SK-N-SH (cell line): Measurements from ENCODE around the gene CADM3. TPM values are rescaled to one million over a fixed set of nuclear protein-coding genes. Genes with fewer than 3 reads are reported as not detected.

Experiments
- CTCF ChIA-PET: fragments of 300-600, 350-600 bp; formaldehyde crosslinking; extraction: SDS; loops from one replicate; lab custom pipeline; 2021; lab: Yijun Ruan, JAX
- POLR2A ChIA-PET: fragments of 350-600 bp; sonication (Branson Sonifier 250); formaldehyde crosslinking; extraction: SDS; loops from one replicate; lab custom pipeline; 2020; ENCODE audit warnings: antibody characterized with exemption, inconsistent platforms; lab: Yijun Ruan, JAX
- DNase-seq: peaks from one replicate; pipeline ENCODE4 v3.0.0; 2012
- H2AFZ ChIP-seq: fragments of 200-600 bp; sonication (generic); 2 replicates; pipeline ENCODE4 v1.8.1; 2016; ENCODE audit warnings: antibody characterized with exemption, mild to moderate bottlenecking, low read depth
- H3F3A ChIP-seq: fragments of 200-600 bp; sonication (generic); replicated peaks from 2 replicates; pipeline ENCODE3; 2016; ENCODE audit warnings: antibody characterized with exemption, mild to moderate bottlenecking; ENCODE audit not compliant: insufficient read depth
- H3K27ac ChIP-seq, 2 experiments: fragments of 200-500 bp in 1 of 2; fragments of 200-600 bp in 1 of 2; sonication (Bioruptor generic) in 1 of 2; sonication (generic), shearing (Covaris generic) in 1 of 2; 2 replicates each; pipeline versions ENCODE4 v1.5.1 to v1.6.1; 2014 to 2016; ENCODE audit warnings: low read depth in 2 of 2, inconsistent platforms in 1 of 2, low read length in 1 of 2, mild to moderate bottlenecking in 1 of 2, mixed read lengths in 1 of 2
- H3K27me3 ChIP-seq: fragments of 200-600 bp; sonication (generic), shearing (Covaris generic); 2 replicates; pipeline ENCODE4 v1.6.1; 2016; ENCODE audit warnings: mixed run types; ENCODE audit not compliant: insufficient read depth
- H3K36me3 ChIP-seq, 2 experiments: fragments of 200-500 bp in 1 of 2; fragments of 200-600 bp in 1 of 2; sonication (Bioruptor generic) in 1 of 2; sonication (generic) in 1 of 2; replicated peaks in 1 of 2; 2 replicates each; pipeline versions ENCODE3 to v1.5.1; 2014 to 2016; ENCODE audit warnings: low read length in 1 of 2, mild to moderate bottlenecking in 1 of 2; ENCODE audit not compliant: insufficient read depth in 2 of 2, control insufficient read depth in 1 of 2
- H3K4me1 ChIP-seq, 2 experiments: fragments of 200-500 bp in 1 of 2; fragments of 200-600 bp in 1 of 2; sonication (Bioruptor generic) in 1 of 2; sonication (generic), shearing (Covaris generic) in 1 of 2; 2 replicates each; pipeline versions ENCODE4 v1.5.1 to v1.6.1; 2014 to 2016; ENCODE audit warnings: low read depth in 1 of 2, low read length in 1 of 2, mixed run types in 1 of 2; ENCODE audit not compliant: insufficient read depth in 2 of 2, control insufficient read depth in 1 of 2
- H3K4me2 ChIP-seq: fragments of 200-600 bp; sonication (generic), shearing (Covaris generic); 2 replicates; pipeline ENCODE4 v1.6.1; 2017; ENCODE audit warnings: mixed run types
- H3K4me3 ChIP-seq, 2 experiments: fragments of 200-500 bp in 1 of 2; fragments of 200-600 bp in 1 of 2; sonication (Bioruptor generic) in 1 of 2; sonication (generic), shearing (Covaris generic) in 1 of 2; 2 replicates each; pipeline versions ENCODE4 v1.5.1 to v1.8.1; 2014 to 2016; ENCODE audit warnings: low read depth in 2 of 2, inconsistent platforms in 1 of 2, low read length in 1 of 2, mild to moderate bottlenecking in 1 of 2, mixed read lengths in 1 of 2, moderate library complexity in 1 of 2
- H3K79me2 ChIP-seq: fragments of 200-600 bp; sonication (generic); 2 replicates; pipeline ENCODE4 v1.8.1; 2017; ENCODE audit warnings: mild to moderate bottlenecking; ENCODE audit not compliant: insufficient read depth
- H3K9ac ChIP-seq: fragments of 200-600 bp; sonication (generic); 2 replicates; pipeline ENCODE4 v1.6.1; 2017; ENCODE audit warnings: mixed run types
- H3K9me2 ChIP-seq: fragments of 200-600 bp; sonication (generic); 2 replicates; pipeline ENCODE4 v1.6.1; 2017; ENCODE audit warnings: mixed run types
- H3K9me3 ChIP-seq: fragments of 200-600 bp; sonication (generic); 2 replicates; pipeline ENCODE4 v1.6.1; 2017; ENCODE audit warnings: mixed run types, mild to moderate bottlenecking, moderate library complexity
- H4K20me1 ChIP-seq: fragments of 200-600 bp; sonication (generic); 2 replicates; pipeline ENCODE4 v1.6.1; 2017; ENCODE audit warnings: mild to moderate bottlenecking, mixed run types; ENCODE audit not compliant: insufficient read depth
- ELF1 ChIP-seq: IDR thresholded peaks from 2 replicates; pipeline ENCODE4 v1.4.0; 2012
- FOSL2 ChIP-seq: IDR thresholded peaks from 2 replicates; pipeline ENCODE4 v1.4.0; 2012; ENCODE audit warnings: low read depth, mild to moderate bottlenecking, moderate library complexity, borderline replicate concordance
- FOXJ3 ChIP-seq: sonication (generic); formaldehyde crosslinking; IDR thresholded peaks from 2 replicates; pipeline ENCODE4 v1.5.1; 2020; ENCODE audit warnings: mild to moderate bottlenecking, missing genetic modification reagents
- GATA2 ChIP-seq: sonication (generic); formaldehyde crosslinking; IDR thresholded peaks from 2 replicates; pipeline ENCODE4 v1.5.0; 2020; ENCODE audit warnings: mild to moderate bottlenecking, missing genetic modification reagents
- JUND ChIP-seq: IDR thresholded peaks from 2 replicates; pipeline ENCODE4 v1.4.0; 2012
- MEF2A ChIP-seq: IDR thresholded peaks from 2 replicates; pipeline ENCODE4 v1.4.0; 2012; ENCODE audit warnings: low read depth, borderline replicate concordance
- MXI1 ChIP-seq: IDR thresholded peaks from 2 replicates; pipeline ENCODE4 v1.6.1; 2012; ENCODE audit warnings: mild to moderate bottlenecking, low read depth, low read length, improper control_type of control experiment
- NFIC ChIP-seq: IDR thresholded peaks from 2 replicates; pipeline ENCODE4 v1.4.0; 2012; ENCODE audit warnings: borderline replicate concordance
- POLR2AphosphoS5 ChIP-seq: IDR thresholded peaks from 2 replicates; pipeline ENCODE4 v1.6.1; 2012; ENCODE audit warnings: low read depth, low read length
- RFX5 ChIP-seq: IDR thresholded peaks from 2 replicates; pipeline ENCODE4 v1.6.1; 2012; ENCODE audit warnings: mild to moderate bottlenecking, improper control_type of control experiment, low read length
- SMC3 ChIP-seq: IDR thresholded peaks from 2 replicates; pipeline ENCODE4 v1.6.1; 2012; ENCODE audit warnings: low read depth, low read length, improper control_type of control experiment
- TAF1 ChIP-seq: IDR thresholded peaks from 2 replicates; pipeline ENCODE4 v1.6.1; 2012; ENCODE audit warnings: low read depth, mild to moderate bottlenecking, low read length, moderate library complexity, borderline replicate concordance
- TEAD4 ChIP-seq: IDR thresholded peaks from 2 replicates; pipeline ENCODE4 v1.4.0; 2012; ENCODE audit warnings: mild to moderate bottlenecking, borderline replicate concordance; ENCODE audit not compliant: insufficient read depth
- USF1 ChIP-seq: IDR thresholded peaks from 2 replicates; pipeline ENCODE4 v1.4.0; 2012; ENCODE audit warnings: low read depth, borderline replicate concordance
- YY1 ChIP-seq: IDR thresholded peaks from 2 replicates; pipeline ENCODE4 v1.4.0; 2012; ENCODE audit warnings: low read depth, mild to moderate bottlenecking
- ZBTB33 ChIP-seq: IDR thresholded peaks from 2 replicates; pipeline ENCODE4 v1.4.0; 2012; ENCODE audit warnings: low read depth, borderline replicate concordance
- WGBS: methylation state at CpG from one replicate; pipeline ENCODE4 v1.1.6; 2017; ENCODE audit warnings: low lambda C conversion rate; 5-methylcytosine and 5-hydroxymethylcytosine counted together
- polyA plus RNA-seq, 3 experiments: library from polyadenylated mRNA; depleted of rRNA; stranded (reverse); fragments of >200 nt; gene quantifications; 2 replicates each; pipeline ENCODE4 v1.2.3, GENCODE V29; 2012
- TF ChIP-seq, protein P1 (sequence below): IDR thresholded peaks from 2 replicates; pipeline ENCODE4 v1.4.0; 2012; ENCODE audit warnings: low read depth
- TF ChIP-seq, protein P2 (sequence below): fragments of 150-350 bp; IDR thresholded peaks from 2 replicates; pipeline ENCODE4 v1.6.1; 2016; ENCODE audit warnings: mild to moderate bottlenecking, low read depth, low read length
- TF ChIP-seq, protein P3 (sequence below): IDR thresholded peaks from 2 replicates; pipeline ENCODE4; 2012

Gene CADM3
- polyA plus RNA-seq, 1 of the 3 experiments (the other 2 are of a cell fraction): 0.94 TPM

DNA sequence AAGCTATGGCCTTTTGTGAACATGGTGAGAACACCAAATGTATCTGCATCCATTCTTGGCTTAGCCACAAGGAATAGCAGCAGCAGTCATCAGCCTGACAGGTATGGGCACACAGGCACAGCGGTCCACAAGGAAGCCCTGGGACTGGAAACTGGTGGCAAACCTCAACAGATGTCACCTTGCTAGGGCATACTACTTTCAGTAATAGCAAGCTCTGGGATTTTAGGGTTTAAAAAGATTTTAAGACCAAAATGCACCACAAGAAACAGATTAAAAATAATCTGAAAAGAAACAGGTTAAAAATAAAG, 9.7 kb upstream of the CADM3 start:
- CTCF ChIA-PET: interaction anchor here (0.8 to 20.8 kb wide), 18 partner anchors 9 to 731 kb away, joined by 3 to 660 read pairs (median 6); partner anchors contain the start of genes ACKR1 and CADM3
- no peaks in the 10 kb centered on the region; the same call in 1 of the 2 replicates for H3K27me3 ChIP-seq
- no peak for TF ChIP-seq ZBTB33
- TF ChIP-seq ELF1: no peak
- TF ChIP-seq, protein P1, sequence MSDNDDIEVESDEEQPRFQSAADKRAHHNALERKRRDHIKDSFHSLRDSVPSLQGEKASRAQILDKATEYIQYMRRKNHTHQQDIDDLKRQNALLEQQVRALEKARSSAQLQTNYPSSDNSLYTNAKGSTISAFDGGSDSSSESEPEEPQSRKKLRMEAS: no peak
- TF ChIP-seq MEF2A: no peak
- no peak for TF ChIP-seq TAF1
- TF ChIP-seq YY1: no peak
- H3K36me3 ChIP-seq: no peaks in the 10 kb centered on the region
- POLR2A ChIA-PET: no interaction called here
- 0 out of 4 replicates have a peak overlapping the region, but pooled peaks of 1 of the 2 experiments have one; percentile 43 for H3K4me3 ChIP-seq
- no peak overlapping the region for H3K9ac ChIP-seq
- H3K4me2 ChIP-seq: peak overlapping the region; percentile 56; the same call in 1 of the 2 replicates
- no peaks in the 10 kb centered on the region for H3K79me2 ChIP-seq
- no peak for DNase-seq
- H4K20me1 ChIP-seq: no peaks in the 10 kb centered on the region
- H3F3A ChIP-seq: peaks cover 6% of the 10 kb centered on the region
- no peak overlapping the region; a peak in 1 of 4 replicates for H3K27ac ChIP-seq
- 50% methylated on average over 1 of the region's 1 CpG for WGBS
- no peaks in the 10 kb centered on the region for H3K9me3 ChIP-seq
- H3K9me2 ChIP-seq: no peaks in the 10 kb centered on the region
- H3K4me1 ChIP-seq: peaks cover 0 to 12% of the 10 kb centered on the region in 2 experiments; a peak in 2 of 4 replicates
- no peak overlapping the region for H2AFZ ChIP-seq

- DNase-seq: no peak
- H3K9me2 ChIP-seq: no peaks in the 10 kb centered on the region
- H3K27ac ChIP-seq: no peak overlapping the region
- WGBS: 30% methylated on average over 4 of the region's 4 CpGs
- H2AFZ ChIP-seq: no peak overlapping the region
- ChIA-PET CTCF (interaction anchor here (1.1 to 20.8 kb wide), 7 partner anchors 16 to 730 kb away, joined by 3 to 660 read pairs (median 7); partner anchors contain the start of gene ACKR1), POLR2A (no interaction called here)
- H3K36me3 ChIP-seq: no peaks in the 10 kb centered on the region
- H3K9me3 ChIP-seq: no peaks in the 10 kb centered on the region
- H4K20me1 ChIP-seq: no peaks in the 10 kb centered on the region
- peaks cover 0 to 12% of the 10 kb centered on the region in 2 experiments; a peak in 2 of 4 replicates for H3K4me1 ChIP-seq
- H3K79me2 ChIP-seq: no peaks in the 10 kb centered on the region
- no peak overlapping the region for H3K9ac ChIP-seq
- no peak overlapping the region for H3K4me2 ChIP-seq
- H3K27me3 ChIP-seq: no peaks in the 10 kb centered on the region; the same call in 1 of the 2 replicates
- H3F3A ChIP-seq: peaks cover 6% of the 10 kb centered on the region
- H3K4me3 ChIP-seq: no peak overlapping the region
- TF ChIP-seq USF1 (no peak), NFIC (no peak), GATA2 (CRISPR knock-in tag) (no peak), MXI1 (no peak), JUND (no peak), TAF1 (no peak), FOXJ3 (CRISPR knock-in tag) (no peak), POLR2AphosphoS5 (no peak), SMC3 (no peak), FOSL2 (no peak), RFX5 (no peak), TEAD4 (no peak)
- TF ChIP-seq, protein P2, sequence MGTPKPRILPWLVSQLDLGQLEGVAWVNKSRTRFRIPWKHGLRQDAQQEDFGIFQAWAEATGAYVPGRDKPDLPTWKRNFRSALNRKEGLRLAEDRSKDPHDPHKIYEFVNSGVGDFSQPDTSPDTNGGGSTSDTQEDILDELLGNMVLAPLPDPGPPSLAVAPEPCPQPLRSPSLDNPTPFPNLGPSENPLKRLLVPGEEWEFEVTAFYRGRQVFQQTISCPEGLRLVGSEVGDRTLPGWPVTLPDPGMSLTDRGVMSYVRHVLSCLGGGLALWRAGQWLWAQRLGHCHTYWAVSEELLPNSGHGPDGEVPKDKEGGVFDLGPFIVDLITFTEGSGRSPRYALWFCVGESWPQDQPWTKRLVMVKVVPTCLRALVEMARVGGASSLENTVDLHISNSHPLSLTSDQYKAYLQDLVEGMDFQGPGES: no peak
- TF ChIP-seq, protein P3, sequence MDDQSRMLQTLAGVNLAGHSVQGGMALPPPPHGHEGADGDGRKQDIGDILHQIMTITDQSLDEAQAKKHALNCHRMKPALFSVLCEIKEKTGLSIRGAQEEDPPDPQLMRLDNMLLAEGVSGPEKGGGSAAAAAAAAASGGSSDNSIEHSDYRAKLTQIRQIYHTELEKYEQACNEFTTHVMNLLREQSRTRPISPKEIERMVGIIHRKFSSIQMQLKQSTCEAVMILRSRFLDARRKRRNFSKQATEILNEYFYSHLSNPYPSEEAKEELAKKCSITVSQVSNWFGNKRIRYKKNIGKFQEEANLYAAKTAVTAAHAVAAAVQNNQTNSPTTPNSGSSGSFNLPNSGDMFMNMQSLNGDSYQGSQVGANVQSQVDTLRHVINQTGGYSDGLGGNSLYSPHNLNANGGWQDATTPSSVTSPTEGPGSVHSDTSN: no peak
Measured at GRCh38 chr1:159162516-159163265, 8.7 kb upstream of the CADM3 start.
